Left forelimb (tissue), 1 donor: Measurements from ENCODE around the gene QSER1.
A peak's percentile ranks its signal among the peaks of the same experiment; 100 is the strongest.
"Not testable (repeated sequence)": the region's sequence is repeated elsewhere in the genome, so short reads cannot be mapped to it uniquely, and the experiment has no call there.

Source experiments
- DNase-seq: peaks from one replicate; pipeline ENCODE4 v3.0.0-alpha.2; 2018; ENCODE audit warnings: low spot score

Gene QSER1

DNA sequence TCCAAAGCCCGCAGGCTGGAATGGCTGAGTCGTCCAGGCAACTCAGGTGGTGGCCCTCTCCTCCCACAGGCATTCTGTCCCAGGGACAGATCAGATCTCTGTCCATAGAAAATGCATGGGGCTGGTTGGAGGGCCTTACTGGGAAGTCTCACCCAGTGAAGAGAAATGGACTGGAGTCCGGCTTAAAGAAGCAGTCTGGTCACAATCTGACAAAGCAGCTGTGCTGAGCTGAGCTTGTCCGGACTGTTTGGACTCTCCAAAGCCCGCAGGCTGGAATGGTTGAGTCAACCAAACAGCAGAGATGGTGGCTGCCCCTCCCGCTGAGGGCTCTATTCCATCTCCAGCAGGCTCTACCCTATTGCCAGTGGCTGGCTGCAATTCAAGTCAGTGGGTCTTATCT is 108.7 kb downstream of the QSER1 start:
- no peak for DNase-seq

DNA sequence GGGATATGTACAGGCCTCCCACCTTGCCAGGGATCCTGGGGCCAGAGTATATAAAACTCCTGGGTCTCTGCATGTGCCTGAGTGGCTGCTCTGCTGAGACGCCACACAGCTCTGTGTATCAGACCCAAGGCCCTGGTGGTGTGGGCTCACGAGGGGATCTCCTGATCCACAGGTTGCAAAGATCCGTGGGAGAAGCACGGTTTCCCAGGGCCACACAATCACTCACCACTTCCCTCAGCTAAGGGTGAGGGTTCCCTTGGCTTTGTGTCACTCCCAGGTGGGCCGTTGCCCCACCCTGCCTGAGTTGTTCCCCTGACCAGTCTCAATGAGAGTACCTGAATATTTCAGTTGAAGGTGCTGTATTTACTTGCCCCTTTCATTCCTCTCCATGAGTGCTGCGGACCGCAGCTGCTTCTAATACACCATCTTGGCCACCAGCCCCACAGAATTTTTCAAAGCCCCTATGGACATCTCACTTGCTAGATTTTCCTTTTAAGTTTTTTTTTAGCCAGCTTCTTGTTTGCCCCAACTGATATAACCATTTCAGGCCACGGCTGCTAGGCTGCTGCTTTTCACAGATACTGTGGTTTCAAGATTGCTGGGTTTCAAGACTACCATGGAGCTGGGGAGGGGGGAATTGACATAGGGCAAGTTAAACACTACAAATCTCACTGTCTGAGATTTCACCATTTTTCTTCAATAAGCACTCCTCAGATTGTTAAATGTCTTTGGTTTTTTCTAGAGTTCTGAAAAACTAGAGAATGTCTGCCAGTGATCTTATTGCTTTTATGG is 109.3 kb downstream of the QSER1 start:
- DNase-seq, result no peak

DNA sequence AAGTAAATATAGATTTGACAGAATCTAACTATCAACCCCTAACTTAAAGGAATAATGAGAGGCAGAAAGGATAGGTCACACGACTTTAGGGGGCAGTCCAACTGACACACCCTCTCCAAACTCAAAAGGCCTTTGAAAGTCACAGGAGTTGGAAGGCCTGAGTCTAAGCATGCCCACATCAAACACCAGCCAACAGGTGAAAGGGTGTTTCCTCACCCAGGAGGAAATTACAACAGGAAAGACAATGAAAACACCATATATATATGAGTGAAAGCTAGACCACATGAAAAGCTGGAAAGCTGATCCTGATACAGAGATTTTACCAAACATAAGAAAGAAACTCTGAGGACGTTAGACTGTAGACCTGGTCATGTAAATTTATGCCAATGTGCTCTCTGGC is 112.6 kb downstream of the QSER1 start:
- DNase-seq, result no peak

DNA sequence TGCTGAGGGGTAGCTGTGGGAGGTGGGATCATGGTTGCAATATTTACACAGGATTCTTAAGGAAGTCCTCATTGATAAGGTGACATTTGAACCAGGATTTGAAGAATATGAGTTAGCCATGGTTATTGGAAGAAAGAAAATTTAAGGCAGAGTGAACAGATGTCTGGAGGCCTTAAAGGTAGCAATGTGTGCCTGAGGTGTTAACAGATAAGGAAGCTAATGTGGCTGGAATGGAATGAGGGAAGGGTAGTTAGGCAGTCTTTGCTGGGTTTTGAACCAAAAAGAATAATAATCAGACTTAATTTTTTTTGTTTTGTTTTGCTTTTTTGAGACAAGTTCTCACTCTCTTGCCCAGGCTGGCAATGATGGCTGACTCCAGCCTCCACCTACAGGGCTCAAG is 113.4 kb downstream of the QSER1 start:
- no peak for DNase-seq

DNA sequence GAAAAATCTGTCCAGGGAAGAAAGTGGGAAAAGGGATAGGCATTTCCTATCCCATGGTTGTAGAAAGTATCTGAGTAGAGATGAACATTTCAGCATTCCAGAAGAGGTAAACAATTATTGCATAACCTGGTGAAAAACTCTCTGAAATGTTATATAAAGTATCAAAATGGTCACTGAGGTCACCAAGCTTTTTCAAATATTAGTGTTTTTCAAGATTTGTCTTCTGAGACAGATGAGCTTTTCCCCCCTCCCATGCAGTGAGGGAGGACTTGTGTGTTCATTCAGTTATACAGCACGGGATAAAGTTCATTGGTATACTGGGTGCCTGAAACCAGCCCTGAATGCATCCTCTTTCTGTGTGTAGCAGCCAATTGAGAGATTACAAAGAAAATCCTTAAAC is 121.1 kb downstream of the QSER1 start:
- no peak for DNase-seq

DNA sequence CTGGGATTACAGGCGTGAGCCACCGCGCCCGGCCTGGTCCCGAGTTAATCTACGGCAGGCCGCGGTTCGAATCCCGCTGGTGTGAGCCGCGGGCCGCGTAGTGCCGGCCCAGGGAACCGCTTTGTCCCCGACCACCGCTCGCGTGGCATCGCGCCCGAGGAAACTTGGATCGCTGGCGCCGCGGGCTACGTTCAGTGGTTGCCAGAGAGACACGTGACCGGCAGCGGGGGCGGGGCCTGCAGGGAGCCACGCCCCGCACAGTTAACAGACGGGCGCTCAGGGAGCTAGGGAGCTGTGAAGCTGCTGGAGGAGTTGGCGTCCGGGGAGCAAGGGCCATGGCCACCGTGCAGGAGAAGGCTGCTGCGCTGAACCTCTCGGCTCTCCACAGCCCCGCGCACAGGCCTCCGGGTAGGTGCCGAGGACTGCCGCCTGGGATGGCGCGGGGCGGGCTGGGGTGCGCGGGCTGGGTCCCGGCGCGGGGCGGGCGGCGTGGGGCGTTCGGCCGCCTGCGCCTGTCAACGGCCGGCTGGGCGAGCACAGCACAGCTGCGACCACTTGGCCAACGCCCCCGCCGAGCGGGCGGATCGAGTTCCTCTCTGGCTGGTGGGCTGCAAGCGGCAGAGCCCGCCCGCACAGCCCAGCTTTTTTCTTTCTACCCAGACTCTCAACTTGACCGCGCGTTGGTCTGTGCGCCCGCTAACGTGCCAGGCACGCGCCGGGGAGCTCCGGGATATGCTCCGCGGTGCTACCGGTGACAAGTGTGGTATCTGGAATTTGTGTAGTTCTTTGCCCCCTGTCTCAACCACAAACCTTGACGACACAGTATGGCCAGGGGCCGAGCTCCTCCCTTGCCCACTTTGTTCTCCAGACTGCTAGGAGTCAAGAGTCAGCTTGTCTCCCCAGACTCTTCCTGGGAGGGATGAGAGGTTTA is 123.3 kb downstream of the QSER1 start, which contains the start of gene DEPDC7:
Gene DEPDC7 (plus strand): TSS at position 258 of the 931 bp plus-strand sequence. CDS start 78 bp downstream, at position 336.
- peak; percentile 94 for DNase-seq

DNA sequence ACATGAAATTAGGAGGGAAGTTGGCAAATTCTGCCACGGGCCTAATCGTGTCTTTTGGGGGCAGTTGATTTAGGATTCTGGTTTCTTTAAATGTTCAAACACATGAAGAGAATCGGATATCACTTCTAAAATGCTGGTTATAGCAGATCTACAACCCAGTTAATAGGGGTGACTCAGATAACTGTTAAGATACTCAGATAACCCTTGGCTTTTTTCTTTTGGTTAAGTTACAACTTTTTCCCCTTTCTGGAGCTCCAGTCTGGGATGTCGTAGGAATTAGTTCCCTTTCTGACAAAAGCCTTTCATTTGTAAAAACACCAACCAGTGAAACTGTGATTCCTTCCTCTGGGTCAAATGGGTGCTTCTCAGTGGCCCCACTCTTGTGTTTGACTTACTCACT is 124.0 kb downstream of the QSER1 start:
- no peak for DNase-seq

DNA sequence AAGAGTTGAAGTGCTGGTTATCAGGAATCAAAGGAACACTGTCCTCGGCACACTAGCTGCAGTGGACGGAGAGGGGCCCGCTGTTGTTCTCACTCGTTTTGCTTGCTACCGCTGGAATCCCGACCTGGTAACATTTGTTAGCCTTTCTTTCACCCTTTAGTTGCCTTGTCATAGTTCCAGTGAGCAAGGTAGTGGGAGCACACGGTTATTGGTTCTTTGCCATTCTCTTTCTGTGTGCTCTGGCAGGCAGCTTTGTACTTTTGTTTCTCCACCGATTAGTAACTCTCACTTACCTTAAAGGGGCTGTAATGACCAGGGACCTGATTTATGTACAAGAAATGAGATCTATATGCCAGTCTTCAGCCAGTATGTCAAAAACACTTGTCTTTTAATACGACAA is 124.9 kb downstream of the QSER1 start:
- DNase-seq, result no peak

DNA sequence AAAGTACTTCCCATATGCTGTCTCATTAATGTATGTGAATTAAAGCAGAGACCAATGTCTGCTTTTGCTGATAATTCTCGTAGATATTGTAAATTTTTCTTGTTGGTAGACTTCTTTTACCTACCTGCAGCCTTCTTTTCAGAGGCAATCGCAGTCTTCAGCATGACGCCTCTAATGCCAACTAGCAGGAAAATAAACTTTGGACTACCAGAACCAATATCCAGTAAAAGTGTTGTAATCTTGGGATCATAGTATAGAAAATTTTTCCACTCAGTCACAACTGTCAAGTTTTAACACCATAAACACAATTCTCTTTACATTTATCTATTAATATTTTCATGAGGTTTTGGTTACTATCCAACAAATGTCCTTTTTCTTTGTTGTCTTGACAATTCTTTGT is 125.4 kb downstream of the QSER1 start:
- DNase-seq, result no peak

DNA sequence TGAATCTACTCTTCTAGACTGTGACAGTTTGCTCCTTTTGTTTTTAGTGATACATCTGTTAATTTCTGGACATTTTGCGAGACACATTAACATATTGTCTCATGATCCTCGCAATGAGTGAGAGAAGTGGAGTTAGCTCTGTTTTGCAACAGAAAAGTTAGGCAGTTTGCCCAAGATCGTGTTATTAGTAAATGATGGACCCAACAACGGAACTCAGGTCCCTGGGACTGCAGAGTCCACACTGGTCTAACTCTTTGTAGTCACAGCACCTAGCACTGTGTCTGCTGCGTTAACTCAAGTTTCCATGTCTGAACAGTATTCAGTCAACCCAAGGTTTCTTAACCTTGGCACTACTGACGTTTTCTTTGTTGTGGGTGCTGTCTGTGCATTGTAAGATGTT is 126.2 kb downstream of the QSER1 start:
- DNase-seq, result no peak

DNA sequence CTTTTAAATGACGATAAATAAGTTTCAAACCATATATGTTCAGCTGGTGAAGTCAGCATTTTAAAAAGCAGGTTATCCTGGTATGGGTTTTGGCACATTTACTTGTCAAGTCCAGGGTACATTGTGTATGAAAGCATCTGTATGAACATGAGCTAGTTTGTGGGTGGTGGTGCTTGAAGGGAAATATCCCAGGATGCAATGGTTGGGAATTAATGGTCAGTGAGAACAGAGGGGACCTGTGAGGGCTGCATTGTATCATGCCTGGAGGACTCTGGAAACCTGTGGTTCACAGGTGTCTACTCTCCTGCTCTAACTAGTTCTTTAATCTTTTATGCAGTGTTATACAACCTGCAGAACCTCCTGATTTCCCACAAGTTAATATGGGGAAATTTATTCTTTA is 128.9 kb downstream of the QSER1 start:
- no peak for DNase-seq

DNA sequence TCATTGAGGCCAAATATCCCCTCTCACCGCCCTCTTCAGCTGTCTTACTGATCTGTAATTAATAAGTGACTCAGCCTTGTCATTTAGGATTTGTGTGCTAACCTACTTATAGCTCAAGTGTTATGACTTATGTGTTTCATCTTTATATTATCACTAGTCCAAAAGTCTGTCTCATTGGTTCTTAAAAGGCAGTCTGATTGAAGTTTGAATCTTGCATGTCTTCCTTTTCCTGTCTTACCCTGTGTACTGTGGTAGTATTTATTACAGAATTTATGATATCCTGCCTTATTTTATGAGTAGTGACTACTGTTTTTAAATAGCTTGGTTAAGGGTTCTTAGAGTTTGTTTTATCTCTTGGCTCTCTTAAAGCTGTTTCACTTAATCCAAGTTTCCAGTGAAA is 129.3 kb downstream of the QSER1 start:
- DNase-seq, result no peak

DNA sequence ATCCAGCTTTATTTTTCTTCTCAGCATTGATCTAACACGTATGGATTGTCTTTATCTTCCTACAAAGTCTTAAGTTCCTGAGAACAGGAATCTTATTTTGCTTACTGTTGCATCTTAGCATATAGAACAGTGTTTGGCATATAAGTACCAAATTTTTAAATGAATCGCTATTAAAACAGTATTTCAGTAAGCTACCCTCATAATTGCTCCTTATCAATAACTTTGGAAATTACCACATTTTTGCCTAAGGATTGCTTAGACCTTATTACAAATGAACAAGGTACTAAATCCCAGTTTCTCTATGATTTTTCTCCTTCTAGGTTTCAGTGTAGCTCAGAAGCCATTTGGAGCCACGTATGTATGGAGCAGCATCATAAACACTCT is 132.7 kb downstream of the QSER1 start:
- no peak for DNase-seq

DNA sequence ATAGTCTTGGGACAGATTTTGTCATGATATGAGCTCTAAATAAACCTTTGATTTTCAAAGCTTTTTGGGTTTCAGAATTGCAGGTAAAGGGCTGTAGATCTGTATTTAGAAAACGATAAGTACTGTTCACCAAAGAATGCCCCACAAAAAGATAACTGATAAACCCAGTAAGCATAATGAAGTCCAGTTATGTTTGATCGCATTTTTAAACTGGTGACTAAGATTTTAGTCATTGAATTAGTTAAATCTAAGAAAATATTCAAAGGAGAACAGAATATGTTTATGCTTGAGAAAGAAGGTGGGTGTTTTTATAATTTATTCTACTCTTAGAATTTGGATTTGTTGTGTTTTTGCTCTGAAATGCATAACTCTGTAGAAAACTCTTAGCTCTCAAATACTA is 134.6 kb downstream of the QSER1 start:
- no peak for DNase-seq

DNA sequence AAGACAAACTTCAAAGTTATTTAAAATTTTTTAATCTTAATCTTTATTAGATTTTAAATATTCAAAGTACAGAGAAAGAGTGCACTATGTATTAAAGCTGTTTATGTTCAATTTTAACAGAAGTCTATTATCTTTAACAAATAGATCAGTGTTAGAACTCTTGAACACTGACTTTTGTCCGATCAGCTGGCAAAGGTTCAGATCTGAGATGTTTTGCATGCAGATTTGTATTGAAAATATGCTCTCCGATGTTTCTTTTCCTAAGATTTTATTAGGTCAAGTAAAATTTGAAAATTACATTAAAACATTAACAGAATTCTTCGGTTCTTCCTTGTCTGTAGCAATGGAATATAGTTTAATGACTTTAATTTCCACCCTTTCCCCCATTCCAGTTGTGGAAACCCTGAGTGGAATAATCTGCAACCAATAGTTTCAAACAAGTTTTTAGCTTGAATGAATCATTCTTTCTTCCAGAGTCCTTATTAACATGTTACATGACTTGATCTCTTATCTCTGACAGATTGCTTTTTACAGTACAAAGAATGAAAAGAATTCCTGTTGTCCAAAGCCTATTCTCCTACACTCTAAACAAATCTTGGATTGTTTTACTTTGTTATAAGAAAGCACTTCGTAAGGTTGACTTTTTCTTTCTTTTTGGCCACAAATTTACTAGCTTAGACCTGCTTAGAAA is 135.4 kb downstream of the QSER1 start:
- DNase-seq, result no peak

DNA sequence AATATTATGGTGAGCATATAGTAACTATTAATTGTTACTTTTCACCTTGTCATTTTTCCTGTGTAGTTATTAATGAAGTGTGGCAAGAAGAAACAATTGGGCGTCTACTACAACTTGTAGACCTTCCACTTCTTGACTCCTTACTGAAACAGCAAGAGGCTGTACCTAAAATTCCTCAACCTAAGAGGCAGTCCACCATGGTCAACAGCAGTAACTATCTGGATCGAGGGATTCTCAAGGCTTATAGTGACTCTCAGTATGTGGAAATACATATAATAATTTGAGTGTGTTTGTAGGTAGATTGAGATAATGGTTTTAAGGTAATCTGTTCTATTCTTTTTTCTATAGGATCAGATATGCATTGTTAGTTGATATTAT is 135.9 kb downstream of the QSER1 start:
- no peak for DNase-seq

DNA sequence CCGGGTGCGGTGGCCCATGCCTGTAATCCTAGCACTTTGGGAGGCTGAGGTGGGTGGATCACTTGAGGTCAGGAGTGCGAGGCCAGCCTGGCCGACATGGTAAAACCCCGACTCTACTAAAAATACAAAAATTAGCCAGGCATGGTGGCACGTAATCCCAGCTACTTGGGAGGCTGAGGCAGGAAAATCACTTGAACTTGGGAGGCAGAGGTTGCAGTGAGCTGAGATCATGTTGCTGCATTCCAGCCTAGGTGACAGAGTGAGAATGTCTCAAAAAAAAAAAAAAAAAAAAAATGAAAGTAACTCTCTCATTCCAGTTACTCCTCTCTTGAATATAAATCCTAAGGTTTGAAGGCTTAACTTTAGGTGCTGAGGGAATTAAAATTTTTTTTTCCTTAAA is 136.6 kb downstream of the QSER1 start:
- DNase-seq, result not testable (repeated sequence)
